GM18508 (cell line): ENCODE results near the gene MDGA2.
"Not testable (repeated sequence)": the region's sequence is repeated elsewhere in the genome, so short reads cannot be mapped to it uniquely, and the experiment has no call there.

Experiments
- ATAC-seq: cut with Tn5 transposase; IDR thresholded peaks from one replicate; pipeline ENCODE4 v1.9.1; 2021; ENCODE audit warnings: moderate number of reproducible peaks; ENCODE audit not compliant: insufficient read depth, unreplicated experiment

The MDGA2 gene

GRCh38 chr14:47186486-47186885 is 488.9 kb downstream of the MDGA2 start:
- ATAC-seq, result no peak

DNA sequence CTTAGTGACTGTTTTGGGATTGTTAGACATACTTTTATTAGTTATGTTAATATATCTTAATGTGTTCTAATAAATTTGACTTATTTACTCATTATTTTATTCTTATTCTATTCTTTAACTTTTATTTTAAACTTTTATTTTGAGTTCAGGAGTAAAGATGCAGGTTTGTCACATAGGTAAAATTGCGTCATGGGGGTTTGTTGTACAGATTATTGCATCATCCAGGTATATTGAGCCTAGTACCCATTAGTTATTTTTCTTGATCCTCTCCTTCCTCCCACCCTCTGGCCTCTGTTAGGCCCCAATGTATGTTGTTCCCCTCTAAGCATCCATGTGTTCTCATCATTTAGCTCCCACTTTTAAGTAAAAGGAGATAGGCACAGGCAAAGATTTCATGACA is 495.5 kb downstream of the MDGA2 start:
- no peak for ATAC-seq

DNA sequence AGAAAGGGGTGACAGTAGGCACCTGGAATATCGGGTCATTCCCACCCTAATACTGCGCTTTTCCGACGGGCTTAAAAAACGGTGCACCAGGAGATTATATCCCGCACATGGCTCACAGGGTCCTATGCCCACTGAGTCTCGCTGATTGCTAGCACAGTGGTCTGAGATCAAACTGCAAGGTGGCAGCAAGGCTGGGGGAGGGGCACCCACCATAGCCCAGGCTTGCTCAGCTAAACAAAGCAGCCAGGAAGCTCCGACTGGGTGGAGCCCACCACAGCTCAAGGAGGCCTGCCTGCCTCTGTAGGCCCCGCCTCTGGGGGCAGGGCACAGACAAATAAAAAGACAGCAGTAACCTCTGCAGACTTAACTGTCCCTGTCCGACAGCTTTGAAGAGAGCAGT is 503.5 kb downstream of the MDGA2 start:
- ATAC-seq, result not testable (repeated sequence)

- no peak for ATAC-seq
Measured at GRCh38 chr14:47167402-47167801, 508.0 kb downstream of the MDGA2 start.

DNA sequence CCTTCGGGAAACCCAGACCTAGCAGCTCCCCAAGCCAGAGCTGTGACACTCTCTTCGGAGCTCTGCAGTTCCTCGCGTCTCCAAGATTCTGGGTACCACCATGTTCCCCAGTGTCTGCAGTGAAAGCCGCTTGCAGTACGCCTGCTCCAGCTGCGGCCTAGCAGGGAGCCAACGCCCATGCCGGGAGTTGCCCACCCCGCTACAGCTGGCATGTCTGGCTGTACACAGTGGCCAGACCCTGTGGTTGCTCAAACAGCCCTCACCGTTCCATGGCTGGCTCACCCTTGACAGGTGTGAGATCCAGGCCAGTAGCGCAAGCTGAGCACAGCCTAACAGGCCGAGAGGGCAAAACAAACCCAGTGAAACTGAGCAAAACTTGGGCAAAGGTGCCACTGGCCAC is 520.0 kb downstream of the MDGA2 start:
- no peak for ATAC-seq

DNA sequence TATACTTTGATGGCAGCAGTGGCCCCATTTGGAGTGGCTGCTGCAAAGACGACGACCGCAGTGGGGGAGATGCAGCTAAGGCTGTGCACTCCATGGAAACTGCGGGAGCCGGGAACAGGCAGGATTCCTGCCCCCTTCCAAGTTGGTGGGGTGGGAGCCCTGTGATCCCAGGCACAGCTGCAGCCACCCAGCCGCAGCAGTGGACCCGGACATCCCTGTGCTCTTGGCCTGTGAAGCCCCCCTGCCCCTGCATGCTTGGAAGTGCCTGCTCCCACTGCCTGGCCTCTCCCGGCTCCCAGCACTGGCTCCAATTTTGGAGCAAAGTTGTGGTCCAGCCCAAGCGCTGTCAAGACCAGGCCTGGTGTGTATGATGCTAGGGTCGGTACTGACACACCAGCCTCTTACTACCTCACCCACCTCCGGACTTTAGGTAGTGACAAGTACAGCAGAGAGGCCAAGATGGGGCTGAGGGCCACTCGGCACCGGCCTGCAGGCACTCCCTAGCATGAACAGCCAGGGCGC is 521.1 kb downstream of the MDGA2 start:
- ATAC-seq, result no peak

GRCh38 chr14:47153746-47154145 is 521.7 kb downstream of the MDGA2 start:
- no peak for ATAC-seq

GRCh38 chr14:47150267-47150666 is 525.1 kb downstream of the MDGA2 start:
- no peak for ATAC-seq

DNA sequence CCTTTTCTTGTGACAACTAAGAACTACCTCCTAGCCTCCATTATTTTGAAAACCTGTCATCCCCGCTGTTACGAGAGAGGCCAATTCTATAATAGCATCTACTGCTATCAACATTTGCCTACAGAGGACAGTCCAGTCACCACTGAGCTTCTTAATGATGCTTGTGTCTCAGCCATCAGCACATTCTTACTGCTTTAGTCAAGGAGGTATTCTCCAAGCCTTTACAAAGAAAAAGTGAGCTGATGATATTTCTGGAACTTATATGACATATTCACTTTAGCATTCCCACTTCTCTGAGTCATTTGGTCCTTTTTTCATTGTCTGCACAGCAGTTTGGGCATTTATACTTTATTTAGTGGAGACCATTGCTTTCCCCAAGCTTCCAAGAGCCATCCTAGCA is 526.1 kb downstream of the MDGA2 start:
- no peak for ATAC-seq

DNA sequence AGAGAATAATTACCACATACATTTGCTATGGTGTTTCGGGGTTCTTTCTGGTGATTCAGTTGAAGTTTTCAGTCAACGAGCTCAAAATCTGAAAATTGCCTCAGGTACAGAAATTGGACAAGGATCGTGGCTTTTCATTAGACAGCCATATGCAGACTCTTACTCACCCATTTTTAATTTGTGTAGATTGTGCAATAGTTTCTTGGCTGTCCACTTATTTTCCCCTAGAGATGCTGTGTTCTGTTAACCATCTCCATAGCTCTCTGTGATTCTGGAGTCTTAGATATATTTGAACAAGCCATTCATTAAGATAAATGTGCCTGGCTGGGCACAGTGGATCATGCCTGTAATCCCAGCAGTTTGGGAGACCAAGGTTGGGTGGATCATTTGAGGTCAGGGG is 526.7 kb downstream of the MDGA2 start:
- no peak for ATAC-seq

DNA sequence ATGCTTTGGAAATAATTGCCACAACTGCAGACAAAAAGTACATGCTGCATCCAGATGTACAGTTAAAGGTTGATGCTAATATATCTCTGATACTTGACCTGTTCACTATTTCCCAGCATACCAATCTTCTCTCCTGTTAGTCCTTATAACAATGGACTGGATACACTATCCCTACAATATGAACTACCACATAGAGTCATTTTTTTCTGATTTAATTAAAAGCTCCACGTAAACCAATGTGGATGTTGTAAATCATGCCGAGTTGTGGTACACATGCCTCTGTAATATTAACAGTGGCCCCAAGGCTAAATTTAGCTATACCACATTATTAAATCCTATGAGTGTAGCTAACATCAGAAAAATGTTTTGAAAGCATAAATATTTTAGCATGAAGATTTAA is 554.8 kb downstream of the MDGA2 start:
- ATAC-seq, result no peak

DNA sequence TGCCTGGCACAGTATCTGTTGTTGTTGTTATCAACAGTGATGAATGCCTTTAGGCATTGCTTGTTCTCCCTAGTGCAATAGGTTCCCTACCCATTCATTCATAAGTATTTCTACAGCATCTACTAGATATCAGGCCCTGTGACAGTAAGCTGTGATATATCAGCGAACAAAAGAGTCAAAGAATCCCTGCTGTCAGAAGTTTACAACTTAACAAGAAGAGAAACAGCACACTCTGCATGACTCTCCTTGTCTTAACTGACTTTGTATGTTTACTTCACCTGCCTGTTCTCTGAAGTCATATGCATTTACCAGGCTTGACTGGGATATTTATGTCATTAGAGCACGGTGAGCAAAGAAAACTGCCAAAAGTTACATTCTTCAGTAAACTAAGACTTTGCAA is 571.6 kb downstream of the MDGA2 start:
- no peak for ATAC-seq

DNA sequence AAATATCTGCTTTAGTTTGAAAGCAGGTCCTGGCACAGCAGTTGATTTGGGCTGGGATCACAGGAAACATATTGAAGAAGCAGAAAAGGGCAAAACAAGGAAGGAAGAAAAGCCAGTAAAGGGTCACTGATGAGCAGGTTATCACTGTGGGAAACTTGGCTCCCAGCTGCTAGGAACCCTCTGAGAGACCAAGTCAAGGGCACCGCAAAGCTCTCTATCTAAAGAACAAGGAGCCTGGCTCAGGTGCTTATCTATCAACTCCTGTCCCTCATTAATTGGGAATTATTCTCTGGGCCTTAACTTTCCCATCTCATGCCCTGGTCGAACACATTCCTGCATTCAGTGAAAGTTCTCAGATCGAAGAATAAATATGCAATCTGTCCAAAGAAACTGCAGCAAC is 572.9 kb downstream of the MDGA2 start:
- no peak for ATAC-seq

GRCh38 chr14:47085678-47086077 is 589.7 kb downstream of the MDGA2 start:
- no peak for ATAC-seq

DNA sequence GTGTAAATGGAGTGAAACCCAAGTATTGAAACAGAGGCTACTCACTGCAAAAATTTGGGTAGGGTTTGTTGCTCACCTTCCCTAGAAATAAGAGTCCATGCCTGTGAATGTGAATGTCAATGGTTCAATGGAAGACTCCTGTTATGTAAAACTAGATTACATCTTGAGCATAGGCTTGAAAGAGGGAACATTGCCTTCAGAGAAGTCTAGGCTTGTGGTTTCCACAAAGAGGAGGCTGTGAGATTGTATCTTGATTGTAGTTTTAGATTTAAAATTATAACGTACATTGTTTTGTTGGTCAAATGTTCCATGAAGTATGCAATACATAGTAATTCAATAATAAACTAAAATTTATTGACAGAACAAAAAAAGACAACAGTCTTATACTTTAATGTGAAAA is 610.1 kb downstream of the MDGA2 start:
- no peak for ATAC-seq

DNA sequence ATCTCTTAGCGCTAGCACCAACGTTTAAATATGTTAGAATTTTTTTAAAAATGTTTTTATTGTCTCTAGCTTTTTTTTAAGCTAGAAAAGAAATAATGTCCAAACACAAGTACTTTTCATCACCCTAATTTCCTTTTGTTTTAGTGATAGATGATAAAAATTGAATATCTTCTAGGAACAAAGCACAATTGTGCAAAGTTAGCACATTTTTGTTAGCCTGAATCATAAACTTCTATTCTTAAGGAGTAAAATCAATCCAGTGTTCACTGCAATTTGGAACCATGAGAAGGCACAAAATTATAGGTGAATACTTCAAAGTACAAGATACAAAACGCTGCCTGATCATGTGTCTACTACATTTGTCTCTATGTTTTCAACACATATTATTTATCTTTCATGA is 615.4 kb downstream of the MDGA2 start:
- ATAC-seq, result no peak

- ATAC-seq, result no peak
Measured at GRCh38 chr14:47057364-47057763, 618.0 kb downstream of the MDGA2 start.

DNA sequence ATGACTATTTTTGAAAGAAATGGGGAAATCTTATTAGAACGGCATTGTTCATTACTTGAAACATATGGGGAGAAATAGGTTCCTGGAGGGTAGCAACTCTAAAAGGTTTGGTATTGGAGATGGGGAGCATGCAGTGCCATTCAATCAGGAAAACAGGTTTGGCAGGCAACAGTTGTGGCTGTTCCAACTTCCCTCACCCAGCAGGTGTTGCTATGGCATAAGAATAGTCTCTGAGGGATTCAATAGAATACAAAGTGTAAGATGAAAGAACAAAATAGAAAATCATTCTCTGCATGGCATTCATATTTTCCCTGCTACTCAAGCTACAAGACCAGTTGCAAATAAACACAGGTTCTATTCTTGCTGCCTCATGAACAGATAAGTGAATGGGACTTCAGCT is 630.6 kb downstream of the MDGA2 start:
- no peak for ATAC-seq

DNA sequence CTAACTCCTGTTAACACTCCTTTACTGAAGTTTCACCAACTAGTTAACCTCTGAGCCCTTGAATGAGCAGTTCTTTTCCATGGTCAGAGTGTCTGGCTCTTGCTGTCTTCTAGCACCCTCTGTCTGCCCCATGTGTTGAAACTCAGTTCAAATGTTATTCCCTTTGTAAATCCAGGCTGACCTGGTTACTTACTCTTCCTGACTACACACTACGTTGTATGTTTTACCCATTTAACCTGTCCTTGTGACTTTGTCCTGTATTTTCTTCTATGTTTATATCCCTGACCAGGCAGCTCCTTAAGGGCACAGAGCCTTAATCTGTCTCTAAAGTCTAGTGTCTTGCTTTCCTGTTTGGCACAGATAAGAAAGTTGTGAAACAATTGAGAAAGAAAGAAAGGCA is 634.9 kb downstream of the MDGA2 start:
- no peak for ATAC-seq

DNA sequence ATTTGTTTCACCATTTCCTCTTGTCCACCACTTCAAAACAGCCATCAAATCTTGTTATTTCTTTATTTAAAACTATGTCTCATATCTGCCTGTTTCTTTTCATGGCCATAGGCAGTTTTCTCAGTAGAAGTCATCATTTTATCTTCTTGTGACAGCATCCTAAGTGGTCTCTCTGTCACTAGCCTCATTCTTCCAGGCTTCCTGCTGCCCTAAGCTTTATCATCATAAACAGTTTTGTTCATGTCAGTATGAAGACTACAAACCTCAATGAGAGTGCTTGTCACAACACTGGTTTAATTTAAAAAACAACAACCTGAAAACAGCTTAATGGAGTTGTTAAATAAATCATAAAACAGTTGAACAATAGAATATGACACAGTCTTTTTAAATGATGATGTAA is 636.1 kb downstream of the MDGA2 start:
- no peak for ATAC-seq

- ATAC-seq, result no peak
Measured at GRCh38 chr14:47022721-47023120, 652.7 kb downstream of the MDGA2 start.

DNA sequence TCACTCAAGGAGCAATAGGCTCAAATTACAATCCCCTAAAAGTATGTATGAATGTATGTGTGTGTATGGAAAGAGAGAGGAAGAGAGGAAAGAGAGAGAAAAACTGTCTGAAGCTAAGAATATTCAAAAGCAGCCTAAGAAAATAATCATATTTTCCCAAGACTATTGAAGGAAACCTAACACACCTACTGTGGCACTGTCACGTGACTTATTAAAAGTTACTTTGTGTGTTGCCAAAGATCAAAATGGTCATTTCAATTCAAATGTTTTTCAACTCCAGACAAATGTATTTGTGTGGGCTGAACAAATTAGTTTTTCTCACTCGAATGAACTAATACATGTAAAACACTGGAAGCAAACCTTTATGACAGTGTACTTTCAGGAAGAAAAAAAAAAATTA is 654.9 kb downstream of the MDGA2 start:
- ATAC-seq, result no peak
